Measurements from ENCODE around the gene FUOM. TPM values are rescaled to one million over a fixed set of nuclear protein-coding genes. Genes with fewer than 3 reads are reported as not detected.

FUOM gene
- total and polyA plus RNA-seq, 2 experiments from 2014 or later: 22.1 to 58.1 TPM

- Histone ChIP-seq H3K4me3 (no peak overlapping the region), H3K27me3 (peaks cover 51% of the 10 kb centered on the region), H3K36me3 (no peaks in the 10 kb centered on the region), H3K27ac (no peak overlapping the region), H3K9me3 (ENCODE audit: low read depth) (no peaks in the 10 kb centered on the region), H3K4me1 (ENCODE audit: low read depth) (peaks cover 3% of the 10 kb centered on the region)
- no peak for TF ChIP-seq CTCF (IDR thresholded peaks at IDR 0.05; ENCODE audit: low read depth, low read length)
- no peak for DNase-seq (ENCODE audit: low read depth in 1 of 2, low spot score in 1 of 2)
Measured at GRCh38 chr10:133337370-133337725, 20.5 kb downstream of the FUOM start.

DNA sequence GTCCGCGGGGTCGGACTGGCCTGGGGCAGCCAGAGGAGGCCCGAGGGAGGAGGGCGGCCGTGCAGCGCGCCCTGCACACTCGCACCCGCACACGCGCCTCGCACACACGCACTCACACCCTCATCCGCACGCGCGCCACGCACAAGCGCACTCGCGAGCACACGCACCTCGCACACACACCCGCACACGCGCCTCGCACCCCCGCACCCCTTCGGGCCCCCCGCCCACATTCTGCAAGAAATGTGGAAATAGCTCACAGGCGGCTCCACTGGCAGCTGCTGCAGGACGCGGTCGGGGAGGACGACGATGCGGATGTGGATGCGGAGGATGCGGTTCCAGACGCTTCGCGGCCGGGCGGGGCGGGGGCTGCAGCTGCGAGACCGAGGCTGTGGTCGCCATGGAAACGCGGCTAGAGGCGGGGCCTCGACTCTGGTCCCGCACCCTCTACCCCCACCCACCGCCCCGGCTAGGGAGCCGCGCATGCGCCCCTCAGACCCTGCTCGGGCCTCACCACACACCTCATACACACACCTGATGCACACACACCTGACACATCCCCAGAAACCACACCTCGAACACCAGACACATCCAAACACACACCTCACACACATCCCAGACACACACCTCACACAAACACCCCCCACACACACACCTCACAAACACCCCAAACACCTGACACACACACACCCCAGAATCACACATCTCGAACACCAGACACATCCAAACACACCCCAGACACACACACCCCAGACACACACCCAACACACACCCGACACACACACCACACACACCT is 21.0 kb downstream of the FUOM start, which contains the start of gene CALY:
Gene CALY, minus strand, starts transcription at position 320 of the 793 bp plus-strand sequence. CDS start 7,907 bp downstream, outside the sequence.
- DNase-seq (ENCODE audit: low read depth in 1 of 2, low spot score in 1 of 2): peak in 1 of 2 donors; percentile 23
- Histone ChIP-seq H3K4me1 (ENCODE audit: low read depth) (peaks cover 3% of the 10 kb centered on the region), H3K36me3 (no peaks in the 10 kb centered on the region), H3K9me3 (ENCODE audit: low read depth) (no peaks in the 10 kb centered on the region), H3K27me3 (peaks cover 56% of the 10 kb centered on the region), H3K4me3 (no peak within 1 kb of the TSS), H3K27ac (no peak within 1 kb of the TSS)
- TF ChIP-seq CTCF (IDR thresholded peaks at IDR 0.05; ENCODE audit: low read depth, low read length): no peak

GRCh38 chr10:133336118-133336576 is 21.7 kb downstream of the FUOM start:
- H3K27me3 ChIP-seq: peaks cover 63% of the 10 kb centered on the region
- H3K4me3 ChIP-seq: no peak overlapping the region
- no peaks in the 10 kb centered on the region for H3K9me3 ChIP-seq (ENCODE audit: low read depth)
- H3K36me3 ChIP-seq: no peaks in the 10 kb centered on the region
- H3K4me1 ChIP-seq (ENCODE audit: low read depth): peaks cover 3% of the 10 kb centered on the region
- TF ChIP-seq CTCF (IDR thresholded peaks at IDR 0.05; ENCODE audit: low read depth, low read length): no peak
- no peak for DNase-seq (ENCODE audit: low read depth in 1 of 2, low spot score in 1 of 2)
- H3K27ac ChIP-seq: no peak overlapping the region

DNA sequence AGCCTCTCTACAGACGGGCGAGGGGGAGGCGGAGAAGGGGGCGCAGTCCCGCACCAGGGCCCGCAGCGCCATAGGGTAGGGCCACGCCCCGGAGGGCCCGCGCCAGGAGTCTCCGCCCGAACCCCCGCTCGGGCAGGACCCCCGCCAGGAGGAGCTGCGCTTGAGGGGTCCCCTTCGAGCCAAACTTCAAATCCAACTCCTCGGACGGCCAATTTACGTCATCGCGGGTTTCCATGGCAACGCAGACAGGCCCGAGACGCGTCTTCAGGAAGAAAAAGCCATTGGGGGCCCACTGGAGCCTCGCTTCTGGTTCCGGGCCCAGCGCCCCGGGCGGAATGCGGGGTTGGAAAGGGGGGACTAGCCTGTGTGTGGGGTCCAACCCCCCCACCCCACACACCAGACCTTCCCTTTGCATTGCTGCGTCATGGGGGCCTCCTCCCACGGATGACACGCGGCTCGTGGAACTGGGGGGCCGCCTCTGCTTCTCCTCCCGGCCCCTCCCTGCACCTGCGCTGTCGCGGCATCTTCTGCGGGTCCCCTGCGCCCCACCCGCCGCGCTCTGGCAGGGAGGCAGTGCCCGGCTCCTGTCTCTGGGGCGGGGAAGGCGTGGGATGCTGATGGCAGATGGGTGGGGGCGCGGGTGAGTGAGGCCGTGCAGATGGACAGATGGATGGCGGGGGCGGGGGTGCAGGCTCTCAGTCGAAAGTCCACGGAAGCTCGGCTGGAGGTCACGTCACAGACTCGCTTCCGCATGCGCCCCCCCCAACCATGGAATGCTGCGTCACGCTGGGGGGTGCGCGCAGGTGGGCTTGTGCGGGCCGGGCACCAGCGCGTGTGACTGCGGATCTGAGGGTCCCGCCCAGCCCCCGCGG is 22.3 kb downstream of the FUOM start:
- Histone ChIP-seq H3K36me3 (no peaks in the 10 kb centered on the region), H3K27me3 (peaks cover 68% of the 10 kb centered on the region), H3K4me3 (peak overlapping the region; percentile 13), H3K9me3 (ENCODE audit: low read depth) (no peaks in the 10 kb centered on the region), H3K27ac (no peak overlapping the region), H3K4me1 (ENCODE audit: low read depth) (peaks cover 3% of the 10 kb centered on the region)
- no peak for TF ChIP-seq CTCF (IDR thresholded peaks at IDR 0.05; ENCODE audit: low read depth, low read length)
- peak in 1 of 2 donors; percentile 79 for DNase-seq (ENCODE audit: low read depth in 1 of 2, low spot score in 1 of 2)

GRCh38 chr10:133334503-133335245 is 23.1 kb downstream of the FUOM start:
- H3K4me3 ChIP-seq: peak overlapping the region; percentile 13
- H3K27me3 ChIP-seq: peaks cover 68% of the 10 kb centered on the region
- H3K9me3 ChIP-seq (ENCODE audit: low read depth): no peaks in the 10 kb centered on the region
- peak in 1 of 2 donors; percentile 41 for DNase-seq (ENCODE audit: low read depth in 1 of 2, low spot score in 1 of 2)
- no peak overlapping the region for H3K27ac ChIP-seq
- TF ChIP-seq CTCF (IDR thresholded peaks at IDR 0.05; ENCODE audit: low read depth, low read length): no peak
- no peaks in the 10 kb centered on the region for H3K36me3 ChIP-seq
- H3K4me1 ChIP-seq (ENCODE audit: low read depth): peaks cover 3% of the 10 kb centered on the region

All from cardiac muscle cell (in vitro differentiated cells and primary cell).